ENCODE results near the gene GNE. TPM values are rescaled to one million over a fixed set of nuclear protein-coding genes. Genes with fewer than 3 reads are reported as not detected.

GNE gene
- total and polyA plus RNA-seq, 2 of the 8 experiments (the other 6 are each of a cell fraction or from before 2014, with no cell fraction given), result 5.1 to 11.1 TPM

GRCh38 chr9:36166168-36166927 lies 91.9 kb downstream of the GNE start:
- Histone ChIP-seq H3K4me3 (ENCODE audit: extremely low read depth in 1 of 4, insufficient read depth in 2 of 4, low read depth in 3 of 4, low read length in 4 of 4) (peak overlapping the region; percentile 29 to 62 (median 39)), H2BK15ac (ENCODE audit: low read length) (no peak overlapping the region), H4K20me1 (replicated peaks in 1 of 2; ENCODE audit: control insufficient read depth in 1 of 2, insufficient read depth in 2 of 2, low read length in 2 of 2) (no peaks in the 10 kb centered on the region), H3K4ac (replicated peaks; ENCODE audit: insufficient read length, low read depth, low read length) (no peak overlapping the region), H2BK20ac (ENCODE audit: low read length) (no peak overlapping the region), H4K91ac (replicated peaks; ENCODE audit: insufficient read length, low read length) (peak overlapping the region; percentile 51), H4K8ac (ENCODE audit: extremely low read depth, insufficient read depth, low read length) (no peak overlapping the region), H3K23ac (ENCODE audit: insufficient read length) (no peak overlapping the region), H2BK5ac (ENCODE audit: low read depth, low read length) (no peak overlapping the region; the same call in 1 of the 2 replicates), H3K9ac (replicated peaks in 1 of 4; ENCODE audit: extremely low read depth in 1 of 4, low read depth in 3 of 4, low read length in 3 of 4) (no peak overlapping the region), H3K27me3 (replicated peaks in 1 of 4; ENCODE audit: control insufficient read depth in 3 of 4, extremely low read depth in 1 of 4, insufficient read depth in 3 of 4, low read length in 3 of 4) (no peaks in the 10 kb centered on the region), H2AFZ (ENCODE audit: low read length) (peak overlapping the region; percentile 86), H2BK120ac (replicated peaks; ENCODE audit: low read depth, low read length) (no peak overlapping the region), H3K36me3 (ENCODE audit: control insufficient read depth in 2 of 4, insufficient read depth in 4 of 4, low read length in 3 of 4) (no peaks in the 10 kb centered on the region), H3K9me3 (ENCODE audit: insufficient read depth in 2 of 2, low read depth in 1 of 2, low read length in 1 of 2) (no peaks in the 10 kb centered on the region), H3K56ac (replicated peaks; ENCODE audit: insufficient read length, low read depth, low read length) (no peak overlapping the region), H4K5ac (ENCODE audit: insufficient read length, low read depth, low read length) (peak overlapping the region; percentile 77), H3K27ac (ENCODE audit: low read depth, low read length) (no peak overlapping the region), H3K4me1 (replicated peaks in 1 of 4; ENCODE audit: control insufficient read depth in 3 of 4, insufficient read depth in 4 of 4, low read length in 3 of 4) (peaks cover 11 to 25% (median 17%) of the 10 kb centered on the region in 4 experiments), H3K18ac (ENCODE audit: extremely low read depth, low read length) (peak overlapping the region; percentile 32; the same call in 1 of the 2 replicates), H3K4me2 (ENCODE audit: insufficient read depth in 1 of 2, low read depth in 2 of 2, low read length in 2 of 2) (peak overlapping the region; percentile 23 to 74; a peak in 3 of 4 replicates), H3K23me2 (ENCODE audit: low read depth, low read length) (peaks cover 2% of the 10 kb centered on the region; the same call in 1 of the 2 replicates), H3K79me2 (ENCODE audit: control insufficient read depth in 1 of 2, insufficient read depth in 2 of 2, low read length in 2 of 2) (no peaks in the 10 kb centered on the region), H3K79me1 (ENCODE audit: low read depth, low read length) (no peaks in the 10 kb centered on the region), H3K14ac (ENCODE audit: insufficient read length) (no peak overlapping the region), H2BK12ac (ENCODE audit: low read depth, low read length) (peak overlapping the region; percentile 80; the same call in 1 of the 2 replicates), H2AK5ac (ENCODE audit: low read depth, low read length) (no peak overlapping the region)
- POLR2A ChIA-PET (ENCODE audit: partially characterized antibody), result interaction anchor here (0.6 to 4.4 kb wide), 4 partner anchors 23 to 62 kb away, joined by 3 to 19 read pairs (median 5); partner anchors contain the start of genes CLTA and GLIPR2
- CTCF ChIA-PET (ENCODE audit: partially characterized antibody), result interaction anchor here (0.6 to 10.2 kb wide), 29 partner anchors 9 to 1129 kb away, joined by 3 to 153 read pairs (median 5); partner anchors contain the start of genes CLTA and GLIPR2
- peak; percentile 25 to 96 for DNase-seq (ENCODE audit: low read depth in 1 of 2, low spot score in 2 of 2)
- WGBS, 2 experiments (ENCODE audit: extremely low coverage in 1 of 2, insufficient coverage in 1 of 2, insufficient read length in 1 of 2, insufficient replicate concordance in 2 of 2, low coverage in 1 of 2, low lambda C conversion rate in 2 of 2, missing lambda C conversion rate in 1 of 2), result 15% methylated on average over 55 of the region's 58 CpGs; no CpG with 5 or more reads in 1 of the 2 experiments
- peak; percentile 39 for FAIRE-seq
- peak; percentile 99 for TF ChIP-seq KDM1A (IDR thresholded peaks at IDR 0.05; ENCODE audit: borderline replicate concordance, low read length)
- TF ChIP-seq TAF1 (IDR thresholded peaks at IDR 0.05; ENCODE audit: low read depth, low read length), result no peak
- TF ChIP-seq RXRA (IDR thresholded peaks at IDR 0.05; ENCODE audit: insufficient read depth, low read depth, low read length), result no peak
- peak; percentile 36; the same call in 1 of the 2 replicates for TF ChIP-seq E2F6 (IDR thresholded peaks at IDR 0.05)
- TF ChIP-seq CTCF (IDR thresholded peaks at IDR 0.05; ENCODE audit: control extremely low read depth in 1 of 3, insufficient read depth in 1 of 3, low read depth in 1 of 3, low read length in 3 of 3), result peak; percentile 68 to 91 (median 84)
- no peak for TF ChIP-seq CHD1 (IDR thresholded peaks at IDR 0.05; ENCODE audit: low read depth, low read length)
- TF ChIP-seq ASH2L (IDR thresholded peaks at IDR 0.05; ENCODE audit: low read length), result peak; percentile 57
- TF ChIP-seq RAD21 (IDR thresholded peaks at IDR 0.05 in 1 of 2, conservative IDR thresholded peaks at IDR 0.05 in 1 of 2; ENCODE audit: low read depth in 2 of 2, low read length in 2 of 2), result peak; percentile 85

Measured in H1 (cell line).